Measurements from ENCODE around the gene SUFU. TPM values are rescaled to one million over a fixed set of nuclear protein-coding genes. Genes with fewer than 3 reads are reported as not detected.
"Not testable (repeated sequence)": the region's sequence is repeated elsewhere in the genome, so short reads cannot be mapped to it uniquely, and the experiment has no call there.

SUFU gene
- total RNA-seq, 1 donor from 2014 or later = 12.5 TPM

DNA sequence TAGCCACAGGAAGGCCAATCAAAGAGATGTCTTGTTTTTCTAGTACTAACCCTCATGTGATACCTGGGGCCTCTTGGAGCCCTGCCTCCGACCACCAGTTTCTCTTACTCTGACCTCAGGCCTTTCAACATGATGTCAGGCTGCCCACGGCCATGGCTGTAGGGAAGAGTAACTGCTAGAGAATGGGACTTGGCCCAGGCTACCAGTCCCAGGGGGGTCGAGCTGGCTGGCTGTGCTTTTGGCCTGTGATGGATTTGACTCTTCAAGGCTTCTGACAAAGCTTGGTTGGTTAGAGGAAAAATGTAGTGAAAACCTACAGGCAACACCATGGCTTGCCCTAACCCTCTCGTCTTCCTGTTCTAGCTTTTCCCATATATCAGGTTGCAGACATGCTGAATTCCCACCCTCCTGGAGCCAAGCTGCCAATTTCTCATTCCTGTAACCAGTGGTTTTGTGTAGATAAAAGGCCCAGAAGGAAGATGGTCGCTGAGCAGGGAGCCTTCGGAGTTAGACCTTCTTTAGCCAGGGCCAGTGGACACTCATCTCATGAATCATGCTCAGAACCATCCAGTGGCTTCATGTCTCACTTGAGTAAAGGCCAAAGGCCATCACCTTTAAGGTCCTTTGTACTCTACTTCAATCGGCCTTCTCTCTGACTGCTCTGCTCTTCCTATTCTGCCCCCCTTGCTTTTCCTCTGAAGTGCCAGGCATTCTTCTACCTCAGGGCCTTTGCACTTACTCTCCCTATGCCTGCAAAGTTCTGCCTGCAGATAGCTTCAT is 19.7 kb downstream of the SUFU start:
- no peak overlapping the region for H3K27ac ChIP-seq
- no peak for DNase-seq (ENCODE audit: extremely low spot score in 2 of 2)
- H3K4me3 ChIP-seq = no peak overlapping the region
- H3K4me1 ChIP-seq = peaks cover 6% of the 10 kb centered on the region
- no peaks in the 10 kb centered on the region for H3K27me3 ChIP-seq
- no peaks in the 10 kb centered on the region for H3K9me3 ChIP-seq
- H3K36me3 ChIP-seq = peaks cover 0 to 11% of the 10 kb centered on the region in 2 donors
- intact Hi-C loops (cut with DNase I) = no loop called here
- TF ChIP-seq CTCF (IDR thresholded peaks at IDR 0.05) (no peak), POLR2AphosphoS5 (IDR thresholded peaks at IDR 0.05; ENCODE audit: insufficient read depth in 1 of 2, low read depth in 1 of 2) (no peak), POLR2A (IDR thresholded peaks at IDR 0.05) (no peak)

- no peak overlapping the region for H3K27ac ChIP-seq
- TF ChIP-seq POLR2AphosphoS5 (IDR thresholded peaks at IDR 0.05; ENCODE audit: insufficient read depth in 1 of 2, low read depth in 1 of 2) (no peak), POLR2A (IDR thresholded peaks at IDR 0.05) (no peak), CTCF (IDR thresholded peaks at IDR 0.05) (no peak)
- no peak overlapping the region for H3K4me3 ChIP-seq
- H3K4me1 ChIP-seq = peaks cover 6% of the 10 kb centered on the region
- intact Hi-C loops (cut with DNase I) = no loop called here
- no peak for DNase-seq (ENCODE audit: extremely low spot score in 2 of 2)
- peaks cover 0 to 11% of the 10 kb centered on the region in 2 donors for H3K36me3 ChIP-seq
- no peaks in the 10 kb centered on the region for H3K27me3 ChIP-seq
- H3K9me3 ChIP-seq = no peaks in the 10 kb centered on the region
Measured at GRCh38 chr10:102524746-102525145, 21.0 kb downstream of the SUFU start.

- H3K36me3 ChIP-seq = peaks cover 0 to 11% of the 10 kb centered on the region in 2 donors
- intact Hi-C loops (cut with DNase I) = no loop called here
- H3K4me3 ChIP-seq = no peak overlapping the region
- no peaks in the 10 kb centered on the region for H3K9me3 ChIP-seq
- peaks cover 6% of the 10 kb centered on the region for H3K4me1 ChIP-seq
- no peak overlapping the region for H3K27ac ChIP-seq
- DNase-seq (ENCODE audit: extremely low spot score in 2 of 2) = no peak
- no peaks in the 10 kb centered on the region for H3K27me3 ChIP-seq
- TF ChIP-seq POLR2A (IDR thresholded peaks at IDR 0.05) (no peak), POLR2AphosphoS5 (IDR thresholded peaks at IDR 0.05; ENCODE audit: insufficient read depth in 1 of 2, low read depth in 1 of 2) (no peak), CTCF (IDR thresholded peaks at IDR 0.05) (no peak)
Measured at GRCh38 chr10:102527546-102527945, 23.8 kb downstream of the SUFU start.

DNA sequence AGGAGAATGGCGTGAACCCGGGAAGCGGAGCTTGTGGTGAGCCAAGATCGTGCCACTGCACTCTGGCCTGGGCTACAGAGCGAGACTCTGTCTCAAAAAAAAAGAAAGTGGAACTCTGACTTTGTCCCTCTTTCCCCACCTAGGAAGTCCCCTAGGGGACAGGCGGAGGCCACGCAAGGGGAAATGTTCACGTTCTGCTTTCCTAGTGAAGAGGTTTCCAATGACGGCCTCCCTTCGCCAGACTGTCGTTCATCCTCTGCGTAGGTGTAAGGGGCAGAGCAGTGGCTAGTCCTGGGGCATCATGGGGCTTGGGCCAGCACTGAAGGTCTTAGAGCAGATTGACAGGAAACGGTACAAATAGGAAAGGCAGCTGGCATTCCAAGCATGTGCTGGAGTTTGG is 30.6 kb downstream of the SUFU start:
- TF ChIP-seq POLR2AphosphoS5 (IDR thresholded peaks at IDR 0.05; ENCODE audit: insufficient read depth in 1 of 2, low read depth in 1 of 2) (no peak), CTCF (IDR thresholded peaks at IDR 0.05) (no peak), POLR2A (IDR thresholded peaks at IDR 0.05) (no peak)
- no peaks in the 10 kb centered on the region for H3K9me3 ChIP-seq
- no peaks in the 10 kb centered on the region for H3K27me3 ChIP-seq
- no peak for DNase-seq (ENCODE audit: extremely low spot score in 2 of 2)
- intact Hi-C loops (cut with DNase I) = no loop called here
- no peak overlapping the region for H3K4me3 ChIP-seq
- no peak overlapping the region for H3K27ac ChIP-seq
- no peaks in the 10 kb centered on the region for H3K36me3 ChIP-seq
- H3K4me1 ChIP-seq = no peaks in the 10 kb centered on the region

- H3K9me3 ChIP-seq; H3K4me3 ChIP-seq; H3K36me3 ChIP-seq; intact Hi-C loops (cut with DNase I); H3K4me1 ChIP-seq; H3K27ac ChIP-seq; H3K27me3 ChIP-seq; DNase-seq (ENCODE audit: extremely low spot score in 2 of 2): not testable (repeated sequence)
Measured at GRCh38 chr10:102534966-102535365, 31.2 kb downstream of the SUFU start.

Measured in vagina (tissue), 2 donors.